Glutamatergic neuron (in vitro differentiated cells): ENCODE measurements around the gene PNLDC1. TPM values are rescaled to one million over a fixed set of nuclear protein-coding genes. Genes with fewer than 3 reads are reported as not detected.

Source experiments
- DNase-seq: peaks from one replicate; pipeline ENCODE4 v3.0.0; 2022
- H3K27ac Mint-ChIP-seq: one replicate; pipeline ENCODE4 v1.8.0; 2020; ENCODE audit warnings: mild to moderate bottlenecking, mixed read lengths, inconsistent platforms; ENCODE audit not compliant: unreplicated experiment
- H3K27me3 Mint-ChIP-seq: one replicate; pipeline ENCODE4 v1.8.0; 2020; ENCODE audit warnings: mild to moderate bottlenecking, moderate library complexity, mixed read lengths, inconsistent platforms; ENCODE audit not compliant: unreplicated experiment
- H3K36me3 Mint-ChIP-seq: one replicate; pipeline ENCODE4 v1.8.0; 2020; ENCODE audit warnings: mild to moderate bottlenecking, mixed read lengths, inconsistent platforms; ENCODE audit not compliant: unreplicated experiment
- H3K4me1 Mint-ChIP-seq: one replicate; pipeline ENCODE4 v1.8.0; 2020; ENCODE audit warnings: mild to moderate bottlenecking, low read depth, mixed read lengths, inconsistent platforms; ENCODE audit not compliant: unreplicated experiment
- H3K4me3 Mint-ChIP-seq: one replicate; pipeline ENCODE4 v1.8.0; 2020; ENCODE audit warnings: mild to moderate bottlenecking, mixed read lengths, inconsistent platforms; ENCODE audit not compliant: unreplicated experiment
- H3K9me3 Mint-ChIP-seq: one replicate; pipeline ENCODE4 v1.8.0; 2020; ENCODE audit warnings: mild to moderate bottlenecking, moderate library complexity, mixed read lengths, inconsistent platforms; ENCODE audit not compliant: unreplicated experiment
- total RNA-seq: library from RNA; stranded (reverse); fragmentation: NEBNext Ultra II Directional; extraction: Animal tissue kit (Norgen Biotek cat#: 25700); gene quantifications from one replicate; pipeline ENCODE4 v1.2.1, GENCODE V29; 2021; ENCODE audit not compliant: unreplicated experiment
- TF ChIP-seq, protein P1 (sequence below): fragments of 200-600 bp; sonication (generic); IDR thresholded peaks from one replicate; pipeline ENCODE4 v1.5.0; 2021; ENCODE audit not compliant: partially characterized antibody, unreplicated experiment

The PNLDC1 gene
- total RNA-seq, 1 donor from 2014 or later: not detected

DNA sequence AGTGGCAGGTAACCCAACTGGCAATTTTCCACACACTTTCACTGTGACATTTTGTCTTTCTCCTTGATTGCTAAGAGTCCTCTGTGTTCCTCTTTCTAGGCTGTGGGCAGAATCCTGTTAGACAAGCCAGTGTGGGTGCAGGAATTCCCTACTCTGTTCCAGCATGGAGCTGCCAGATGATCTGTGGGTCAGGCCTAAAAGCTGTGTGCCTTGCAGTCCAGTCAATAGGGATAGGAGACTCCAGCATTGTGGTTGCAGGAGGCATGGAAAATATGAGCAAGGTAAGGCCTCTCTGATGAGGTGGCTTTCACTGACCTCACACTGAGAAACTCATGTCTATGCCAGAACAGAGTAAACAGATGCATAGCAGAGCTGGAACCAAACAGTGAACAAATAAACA is 33.2 kb upstream of the PNLDC1 start:
- peaks cover 10% of the 10 kb centered on the region for H3K27me3 Mint-ChIP-seq
- no peak overlapping the region for H3K27ac Mint-ChIP-seq
- H3K4me1 Mint-ChIP-seq: peaks cover 1% of the 10 kb centered on the region
- peaks cover 6% of the 10 kb centered on the region for H3K9me3 Mint-ChIP-seq
- peaks cover 13% of the 10 kb centered on the region for H3K36me3 Mint-ChIP-seq
- no peak overlapping the region for H3K4me3 Mint-ChIP-seq
- TF ChIP-seq, protein P1, sequence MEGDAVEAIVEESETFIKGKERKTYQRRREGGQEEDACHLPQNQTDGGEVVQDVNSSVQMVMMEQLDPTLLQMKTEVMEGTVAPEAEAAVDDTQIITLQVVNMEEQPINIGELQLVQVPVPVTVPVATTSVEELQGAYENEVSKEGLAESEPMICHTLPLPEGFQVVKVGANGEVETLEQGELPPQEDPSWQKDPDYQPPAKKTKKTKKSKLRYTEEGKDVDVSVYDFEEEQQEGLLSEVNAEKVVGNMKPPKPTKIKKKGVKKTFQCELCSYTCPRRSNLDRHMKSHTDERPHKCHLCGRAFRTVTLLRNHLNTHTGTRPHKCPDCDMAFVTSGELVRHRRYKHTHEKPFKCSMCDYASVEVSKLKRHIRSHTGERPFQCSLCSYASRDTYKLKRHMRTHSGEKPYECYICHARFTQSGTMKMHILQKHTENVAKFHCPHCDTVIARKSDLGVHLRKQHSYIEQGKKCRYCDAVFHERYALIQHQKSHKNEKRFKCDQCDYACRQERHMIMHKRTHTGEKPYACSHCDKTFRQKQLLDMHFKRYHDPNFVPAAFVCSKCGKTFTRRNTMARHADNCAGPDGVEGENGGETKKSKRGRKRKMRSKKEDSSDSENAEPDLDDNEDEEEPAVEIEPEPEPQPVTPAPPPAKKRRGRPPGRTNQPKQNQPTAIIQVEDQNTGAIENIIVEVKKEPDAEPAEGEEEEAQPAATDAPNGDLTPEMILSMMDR: no peak
- DNase-seq: no peak

DNA sequence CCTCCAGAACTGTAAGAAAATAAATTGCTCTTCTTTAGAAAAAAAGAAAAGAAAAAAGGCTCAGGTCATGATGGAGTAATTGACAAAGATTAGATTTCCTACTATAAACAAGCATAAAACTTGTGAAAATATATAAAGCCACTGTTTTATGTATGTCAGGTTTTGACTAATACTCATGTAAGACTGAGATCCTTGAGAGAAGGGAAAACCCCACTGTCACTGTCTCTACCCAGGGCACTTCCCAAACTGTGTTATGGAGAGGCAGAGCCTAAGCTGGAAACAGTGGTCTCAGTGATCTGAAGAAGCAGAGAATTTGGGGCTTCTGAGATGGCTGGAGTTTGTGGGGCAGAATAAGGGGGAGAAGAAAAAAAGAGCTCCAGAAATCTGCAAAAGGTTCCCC is 30.6 kb upstream of the PNLDC1 start:
- peaks cover 1% of the 10 kb centered on the region for H3K4me1 Mint-ChIP-seq
- H3K9me3 Mint-ChIP-seq: peaks cover 4% of the 10 kb centered on the region
- TF ChIP-seq, protein P1: no peak
- no peak overlapping the region for H3K4me3 Mint-ChIP-seq
- peaks cover 13% of the 10 kb centered on the region for H3K36me3 Mint-ChIP-seq
- H3K27me3 Mint-ChIP-seq: peaks cover 2% of the 10 kb centered on the region
- no peak for DNase-seq
- no peak overlapping the region for H3K27ac Mint-ChIP-seq

DNA sequence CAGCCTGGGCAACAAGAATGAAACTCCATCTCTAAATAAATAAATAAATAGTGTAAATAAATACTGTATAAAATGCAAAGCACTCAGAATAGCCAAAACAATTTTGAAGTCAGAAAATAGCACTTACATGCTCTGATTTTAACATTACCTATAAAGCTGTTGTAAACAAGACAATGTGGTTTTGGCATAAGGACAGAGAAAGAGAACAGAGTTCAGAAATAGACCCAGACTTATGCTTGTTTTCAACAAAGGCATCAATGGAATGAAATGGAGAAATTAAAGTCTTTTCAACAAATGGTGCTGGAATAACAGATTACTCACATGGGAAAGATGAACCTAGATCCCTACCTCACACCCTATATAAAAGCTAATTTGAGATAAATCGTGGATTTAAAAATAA is 27.9 kb upstream of the PNLDC1 start:
- Mint-ChIP-seq H3K36me3 (peaks cover 13% of the 10 kb centered on the region), H3K4me1 (no peaks in the 10 kb centered on the region), H3K27me3 (peaks cover 2% of the 10 kb centered on the region), H3K27ac (no peak overlapping the region), H3K9me3 (peaks cover 4% of the 10 kb centered on the region), H3K4me3 (no peak overlapping the region)
- TF ChIP-seq, protein P1: no peak
- DNase-seq: no peak

DNA sequence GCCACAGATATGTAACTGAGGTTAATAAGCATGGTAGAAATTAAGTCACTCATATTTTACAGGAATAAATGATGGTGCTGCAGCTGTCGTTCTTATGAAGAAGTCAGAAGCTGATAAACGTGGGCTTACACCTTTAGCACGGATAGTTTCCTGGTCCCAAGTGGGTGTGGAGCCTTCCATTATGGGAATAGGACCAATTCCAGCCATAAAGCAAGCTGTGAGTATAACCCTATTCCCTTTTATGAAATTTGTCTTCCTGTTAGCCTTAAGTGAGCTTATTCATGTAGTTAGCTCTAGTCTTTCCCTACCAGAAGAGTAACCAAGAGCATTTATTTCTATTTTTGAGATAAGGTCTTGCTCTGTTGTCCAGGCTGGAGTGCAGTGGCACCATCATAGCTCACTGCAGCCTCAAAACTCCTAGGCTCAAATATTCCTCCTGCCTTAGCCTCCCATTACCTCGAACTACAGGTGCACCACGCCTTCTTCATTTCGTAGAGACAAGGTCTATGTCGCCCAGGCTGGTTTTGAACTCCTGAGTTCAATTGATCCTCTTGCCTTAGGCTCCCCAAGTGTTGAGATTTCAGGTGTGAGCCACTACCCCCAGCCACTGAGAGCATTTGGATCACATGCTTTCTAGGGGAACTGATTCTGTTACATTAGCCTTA is 22.7 kb upstream of the PNLDC1 start:
- H3K27ac Mint-ChIP-seq: no peak overlapping the region
- no peaks in the 10 kb centered on the region for H3K9me3 Mint-ChIP-seq
- H3K4me1 Mint-ChIP-seq: peaks cover 1% of the 10 kb centered on the region
- no peaks in the 10 kb centered on the region for H3K36me3 Mint-ChIP-seq
- no peak overlapping the region for H3K4me3 Mint-ChIP-seq
- DNase-seq: no peak
- H3K27me3 Mint-ChIP-seq: no peaks in the 10 kb centered on the region
- TF ChIP-seq, protein P1: no peak

DNA sequence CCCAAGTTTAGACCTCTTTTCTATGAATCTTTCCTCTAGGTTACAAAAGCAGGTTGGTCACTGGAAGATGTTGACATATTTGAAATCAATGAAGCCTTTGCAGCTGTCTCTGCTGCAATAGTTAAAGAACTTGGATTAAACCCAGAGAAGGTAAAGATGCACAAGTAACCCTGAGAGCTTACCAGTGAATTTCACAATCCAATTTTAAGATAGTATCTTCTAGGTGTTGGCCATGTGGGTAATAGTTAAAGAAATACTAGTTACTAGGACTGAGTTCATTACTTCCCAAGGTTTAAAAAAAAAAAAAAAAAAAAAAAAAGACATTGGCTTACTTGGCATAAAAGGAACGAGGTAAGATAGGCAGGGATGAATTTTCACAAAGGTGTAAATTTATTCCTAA is 21.9 kb upstream of the PNLDC1 start:
- Mint-ChIP-seq H3K4me1 (peaks cover 1% of the 10 kb centered on the region), H3K36me3 (no peaks in the 10 kb centered on the region), H3K27me3 (no peaks in the 10 kb centered on the region), H3K9me3 (no peaks in the 10 kb centered on the region), H3K4me3 (no peak overlapping the region), H3K27ac (no peak overlapping the region)
- TF ChIP-seq, protein P1: no peak
- no peak for DNase-seq
